GM13977 (cell line): ENCODE data around the gene CDH13.

ENCODE experiments used
- DNase-seq: peaks from one replicate; pipeline ENCODE4 v3.0.0; 2012; ENCODE audit warnings: low spot score
- CTCF ChIP-seq: IDR thresholded peaks from 2 replicates; pipeline ENCODE4 v1.5.1; 2012; ENCODE audit warnings: mild to moderate bottlenecking, control low read depth; ENCODE audit not compliant: insufficient read depth; ENCODE audit errors: extremely low read depth, missing control alignments
- in situ Hi-C: fragments of 300-500 bp; cut with MboI; formaldehyde crosslinking; loops from one replicate; pipeline ENCODE4 v1.12.0; 2022; ENCODE audit warnings: low sequenced_read_pairs, low pct_unique_long_range_greater_than_20kb, mixed read lengths, inconsistent platforms; ENCODE audit not compliant: unreplicated experiment

CDH13 gene

GRCh38 chr16:83615953-83616350, 989.2 kb downstream of the CDH13 start:
- TF ChIP-seq CTCF: no peak
- DNase-seq: no peak
- in situ Hi-C loops: no loop called here

GRCh38 chr16:83619381-83620150, 992.8 kb downstream of the CDH13 start:
- TF ChIP-seq CTCF: no peak
- DNase-seq: no peak
- in situ Hi-C loops: no loop called here

- no peak for DNase-seq
- no peak for TF ChIP-seq CTCF
- in situ Hi-C loops: no loop called here
Observed at GRCh38 chr16:83622010-83622409, 995.2 kb downstream of the CDH13 start.

GRCh38 chr16:83623091-83623730, 996.4 kb downstream of the CDH13 start:
- no peak for TF ChIP-seq CTCF
- in situ Hi-C loops: no loop called here
- DNase-seq: no peak

GRCh38 chr16:83623892-83624291, 997.1 kb downstream of the CDH13 start:
- in situ Hi-C loops: no loop called here

More at GRCh38 chr16:83623892-83624291, 997.1 kb downstream of the CDH13 start:
- no peak for TF ChIP-seq CTCF
- DNase-seq: no peak
